Measurements from ENCODE around the gene SERPINA6. TPM values are rescaled to one million over a fixed set of nuclear protein-coding genes. Genes with fewer than 3 reads are reported as not detected.
A peak's percentile ranks its signal among the peaks of the same experiment; 100 is the strongest.

The SERPINA6 gene
- total RNA-seq, 1 experiment from 2014 or later, result 0.32 TPM

GRCh38 chr14:94361682-94362081 is 38.5 kb upstream of the SERPINA6 start:
- BruUV-seq (replicated peaks), result no TSS peak
- intact Hi-C loops (cut with micrococcal nuclease; ENCODE audit: unreplicated experiment), result loop anchor here (1.0 kb wide), 1 partner anchor 21 kb away; no protein-coding TSS in a partner anchor
- no peaks in the 10 kb centered on the region for H3K27me3 ChIP-seq (replicated peaks; ENCODE audit: control insufficient read depth, insufficient read depth, low read length)
- H3K4me1 ChIP-seq, result peaks cover 36% of the 10 kb centered on the region
- H3K36me3 ChIP-seq (ENCODE audit: control insufficient read depth, insufficient read depth, low read length), result no peaks in the 10 kb centered on the region
- no peak for DNase-seq
- peaks cover 17% of the 10 kb centered on the region for H3K9me3 Mint-ChIP-seq (ENCODE audit: unreplicated experiment)
- ChIA-PET CTCF (no interaction called here), POLR2A (no interaction called here)
- H3K4me3 Mint-ChIP-seq (ENCODE audit: unreplicated experiment), result no peak overlapping the region
- no peak for TF ChIP-seq CTCF (IDR thresholded peaks at IDR 0.05; ENCODE audit: insufficient read depth in 1 of 2, low read depth in 1 of 2, low read length in 1 of 2, severe bottlenecking in 1 of 2, unreplicated experiment in 1 of 2)
- H3K27ac Mint-ChIP-seq (ENCODE audit: unreplicated experiment), result no peak overlapping the region
- no peaks in the 10 kb centered on the region for H3K36me3 Mint-ChIP-seq (ENCODE audit: insufficient read depth, unreplicated experiment)
- H3K4me1 Mint-ChIP-seq (ENCODE audit: low read depth, unreplicated experiment), result peaks cover 32% of the 10 kb centered on the region
- H3K4me3 ChIP-seq (ENCODE audit: low read depth, low read length), result no peak overlapping the region
- H3K9me3 ChIP-seq, result no peaks in the 10 kb centered on the region
- no peaks in the 10 kb centered on the region for H3K27me3 Mint-ChIP-seq (ENCODE audit: insufficient read depth, unreplicated experiment)

- TF ChIP-seq CTCF (IDR thresholded peaks at IDR 0.05; ENCODE audit: insufficient read depth in 1 of 2, low read depth in 1 of 2, low read length in 1 of 2, severe bottlenecking in 1 of 2, unreplicated experiment in 1 of 2), result no peak
- Histone ChIP-seq H3K36me3 (ENCODE audit: control insufficient read depth, insufficient read depth, low read length) (no peaks in the 10 kb centered on the region), H3K4me1 (peaks cover 36% of the 10 kb centered on the region), H3K27me3 (replicated peaks; ENCODE audit: control insufficient read depth, insufficient read depth, low read length) (no peaks in the 10 kb centered on the region), H3K9me3 (no peaks in the 10 kb centered on the region), H3K4me3 (ENCODE audit: low read depth, low read length) (no peak overlapping the region)
- Mint-ChIP-seq H3K27me3 (ENCODE audit: insufficient read depth, unreplicated experiment) (no peaks in the 10 kb centered on the region), H3K27ac (ENCODE audit: unreplicated experiment) (peak overlapping the region; percentile 72), H3K36me3 (ENCODE audit: insufficient read depth, unreplicated experiment) (no peaks in the 10 kb centered on the region), H3K4me1 (ENCODE audit: low read depth, unreplicated experiment) (peaks cover 38% of the 10 kb centered on the region), H3K4me3 (ENCODE audit: unreplicated experiment) (peak overlapping the region; percentile 34), H3K9me3 (ENCODE audit: unreplicated experiment) (peaks cover 23% of the 10 kb centered on the region)
- peak; percentile 59 to 67 for DNase-seq
- POLR2A ChIA-PET, result no interaction called here
- BruUV-seq (replicated peaks), result no TSS peak
- intact Hi-C loops (cut with micrococcal nuclease; ENCODE audit: unreplicated experiment), result loop anchor here (1.0 kb wide), 1 partner anchor 21 kb away; no protein-coding TSS in a partner anchor
- CTCF ChIA-PET, result no interaction called here
These were observed 37.9 kb upstream of the SERPINA6 start for GRCh38 chr14:94360945-94361565.

GRCh38 chr14:94357166-94357565 is 34.0 kb upstream of the SERPINA6 start:
- peaks cover 29% of the 10 kb centered on the region for H3K9me3 Mint-ChIP-seq (ENCODE audit: unreplicated experiment)
- Histone ChIP-seq H3K36me3 (ENCODE audit: control insufficient read depth, insufficient read depth, low read length) (no peaks in the 10 kb centered on the region), H3K4me3 (ENCODE audit: low read depth, low read length) (no peak overlapping the region), H3K9me3 (no peaks in the 10 kb centered on the region), H3K4me1 (peaks cover 33% of the 10 kb centered on the region), H3K27me3 (replicated peaks; ENCODE audit: control insufficient read depth, insufficient read depth, low read length) (no peaks in the 10 kb centered on the region)
- no peaks in the 10 kb centered on the region for H3K27me3 Mint-ChIP-seq (ENCODE audit: insufficient read depth, unreplicated experiment)
- H3K4me1 Mint-ChIP-seq (ENCODE audit: low read depth, unreplicated experiment), result peaks cover 28% of the 10 kb centered on the region
- no peak for TF ChIP-seq CTCF (IDR thresholded peaks at IDR 0.05; ENCODE audit: insufficient read depth in 1 of 2, low read depth in 1 of 2, low read length in 1 of 2, severe bottlenecking in 1 of 2, unreplicated experiment in 1 of 2)
- H3K27ac Mint-ChIP-seq (ENCODE audit: unreplicated experiment), result no peak overlapping the region
- BruUV-seq (replicated peaks), result no TSS peak
- intact Hi-C loops (cut with micrococcal nuclease; ENCODE audit: unreplicated experiment), result no loop called here
- ChIA-PET CTCF (interaction anchor here (1.8 kb wide), 1 partner anchor 129 kb away, joined by 6 read pairs; no protein-coding TSS in a partner anchor), POLR2A (no interaction called here)
- no peak for DNase-seq
- no peaks in the 10 kb centered on the region for H3K36me3 Mint-ChIP-seq (ENCODE audit: insufficient read depth, unreplicated experiment)
- no peak overlapping the region for H3K4me3 Mint-ChIP-seq (ENCODE audit: unreplicated experiment)

Data from Caco-2 (cell line).